ENCODE measurements around the gene HCFC2.
"Not testable (repeated sequence)": the region's sequence is repeated elsewhere in the genome, so short reads cannot be mapped to it uniquely, and the experiment has no call there.

Gene HCFC2

DNA sequence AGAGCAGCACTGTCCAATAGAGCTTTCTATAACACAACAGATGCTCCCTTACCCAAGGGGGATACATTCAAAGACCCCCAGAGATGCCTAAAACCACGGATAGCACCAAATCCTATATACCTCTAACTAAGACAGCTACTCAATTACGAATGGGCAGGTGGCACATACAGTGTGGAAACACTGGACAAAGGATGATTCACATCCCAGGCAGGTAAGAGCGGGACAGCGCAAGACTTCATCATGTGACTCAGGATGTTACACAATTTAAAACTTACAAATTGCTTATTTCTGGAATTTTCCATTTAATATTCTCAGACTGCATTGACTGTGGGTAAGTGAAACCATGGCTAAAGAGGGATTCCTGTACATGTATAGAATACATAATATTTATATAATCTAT is 5.5 kb upstream of the HCFC2 start:
- DNase-seq: no peak

DNA sequence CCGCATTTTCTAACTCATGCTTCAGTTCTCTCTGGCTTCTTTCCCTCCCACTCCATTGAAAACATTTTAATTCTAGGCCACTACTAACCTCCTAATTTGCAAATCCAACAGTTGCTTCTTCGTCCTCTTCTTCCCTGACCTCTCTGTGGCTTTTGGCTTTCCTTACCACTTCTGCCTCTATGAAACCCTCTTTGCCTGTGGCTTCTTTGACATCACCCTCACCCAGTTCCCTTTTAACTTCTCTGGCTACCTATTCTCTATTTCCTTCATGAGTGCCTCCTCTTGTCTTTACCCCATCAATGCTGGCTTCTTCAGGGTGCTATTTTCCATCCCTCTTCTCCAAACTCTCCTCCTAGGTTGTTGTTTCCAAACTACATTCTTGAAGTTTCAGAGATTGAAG is 4.4 kb upstream of the HCFC2 start:
- no peak for DNase-seq

DNA sequence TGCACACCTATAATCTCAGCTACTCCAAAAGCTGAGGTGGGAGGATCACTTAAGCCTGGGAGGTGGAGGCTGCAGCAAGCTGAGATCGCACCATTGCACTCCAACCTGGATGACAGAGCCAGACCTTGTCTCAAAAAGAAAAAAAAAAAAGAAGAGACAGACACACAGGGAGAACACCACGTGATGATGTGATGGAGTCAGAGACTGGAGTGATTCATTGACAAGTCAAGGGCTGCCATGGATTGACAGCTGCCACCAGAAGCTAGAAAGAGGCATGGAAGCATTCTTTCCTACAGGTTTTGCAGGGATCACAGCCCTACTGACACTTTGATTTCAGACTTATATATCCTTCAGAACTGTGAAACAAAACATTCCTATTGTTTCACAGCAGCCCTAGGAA is 3.5 kb upstream of the HCFC2 start:
- DNase-seq: no peak

DNA sequence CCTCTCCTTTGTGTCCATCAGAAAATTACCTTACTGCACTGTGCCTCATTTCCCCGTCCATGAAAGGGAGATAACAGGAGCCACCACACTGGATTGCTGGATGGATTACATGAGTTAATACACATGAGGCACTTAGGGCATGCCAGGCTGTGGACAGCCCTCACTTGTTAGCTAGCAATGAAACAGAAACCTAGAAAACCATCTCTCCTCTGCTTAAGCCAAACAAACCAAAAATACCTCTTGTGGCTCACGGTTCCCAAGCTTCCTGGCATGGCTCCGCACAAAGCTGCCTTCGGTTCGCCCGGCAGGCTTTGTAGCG is 660 bp upstream of the HCFC2 start:
- DNase-seq: no peak

DNA sequence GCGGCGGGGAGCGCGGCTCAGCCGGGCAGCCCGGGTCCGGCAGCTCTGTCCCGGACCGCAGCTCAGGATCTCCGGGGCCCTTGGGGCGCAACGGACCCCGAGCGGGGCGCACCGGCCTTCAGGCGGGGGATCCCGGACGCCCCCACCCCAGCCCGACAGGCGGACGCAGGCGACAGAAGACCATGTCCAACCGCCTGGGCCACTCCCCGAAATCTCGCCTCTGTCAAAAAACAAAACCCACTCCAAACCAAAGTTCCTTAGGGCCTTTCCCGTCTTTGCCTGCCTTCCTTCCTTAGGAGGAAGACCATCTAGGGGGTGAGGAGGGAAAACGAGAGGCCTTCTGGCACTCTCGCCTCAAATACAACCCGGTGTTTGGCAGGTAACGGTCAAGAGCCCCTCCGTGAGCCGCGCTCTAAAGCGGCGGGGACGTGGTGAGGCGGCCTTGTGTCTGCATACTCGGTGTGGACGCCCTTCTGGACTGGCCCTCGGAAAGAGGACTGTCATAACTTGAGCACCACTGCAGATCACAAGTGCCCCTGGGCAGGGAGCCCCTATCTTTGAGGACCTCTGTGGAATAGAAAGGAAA is 604 bp downstream of the HCFC2 start:
- DNase-seq: no peak

DNA sequence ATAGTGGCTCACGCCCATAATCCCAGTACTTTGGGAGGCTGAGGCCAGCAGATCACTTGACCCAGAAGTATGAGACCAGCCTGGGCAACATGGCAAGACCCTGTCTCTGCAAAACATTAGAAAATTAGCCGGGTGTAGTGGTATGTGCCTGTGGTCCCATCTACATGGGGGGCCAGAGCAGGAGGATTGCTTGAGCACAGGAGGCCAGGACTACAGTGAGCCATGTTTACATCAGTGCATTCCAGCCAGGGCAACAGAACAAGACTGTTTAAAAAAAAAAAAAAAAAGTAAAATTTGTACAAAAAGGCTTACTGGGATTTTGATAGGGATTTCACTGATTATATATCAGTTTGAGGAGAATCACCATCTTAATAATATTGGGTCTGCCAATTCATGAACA is 7.8 kb downstream of the HCFC2 start:
- no peak for DNase-seq

DNA sequence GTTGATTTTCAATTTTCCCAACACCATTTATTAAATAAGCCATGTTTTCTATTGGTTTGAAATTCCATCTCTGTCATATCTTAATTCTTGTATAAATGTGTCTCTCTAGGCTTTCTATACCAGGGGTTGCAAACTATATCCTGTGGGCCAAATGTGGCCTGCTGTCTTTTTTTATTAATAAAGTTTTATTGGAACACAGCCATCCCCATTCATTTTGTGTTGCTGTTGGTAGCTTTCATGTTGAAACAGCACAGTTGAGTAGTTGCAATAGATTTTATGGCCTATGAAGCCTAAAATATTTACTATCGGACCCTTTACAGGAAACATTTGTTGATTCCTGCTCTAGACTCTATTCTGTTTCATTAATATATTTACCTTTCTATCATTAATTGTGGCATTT is 9.4 kb downstream of the HCFC2 start:
- no peak for DNase-seq

DNA sequence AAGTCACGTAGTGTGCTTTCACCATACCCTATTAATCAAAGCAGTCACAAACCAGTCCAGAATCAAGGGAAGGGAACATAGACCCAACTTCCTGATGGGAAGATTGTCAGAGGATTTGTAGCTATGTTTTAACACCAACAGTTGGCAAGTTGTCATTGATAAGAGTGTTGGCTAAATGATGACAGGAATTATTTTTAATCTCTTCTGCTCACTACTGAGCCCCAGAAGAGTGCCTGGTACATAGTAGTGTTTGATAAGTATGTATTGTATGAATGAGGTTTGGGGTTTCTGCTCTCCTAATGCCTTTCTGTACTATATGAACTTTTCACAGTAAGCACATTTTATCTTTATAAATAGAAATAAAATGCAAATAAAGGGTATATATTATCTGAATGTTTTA is 14.7 kb downstream of the HCFC2 start:
- no peak for DNase-seq

DNA sequence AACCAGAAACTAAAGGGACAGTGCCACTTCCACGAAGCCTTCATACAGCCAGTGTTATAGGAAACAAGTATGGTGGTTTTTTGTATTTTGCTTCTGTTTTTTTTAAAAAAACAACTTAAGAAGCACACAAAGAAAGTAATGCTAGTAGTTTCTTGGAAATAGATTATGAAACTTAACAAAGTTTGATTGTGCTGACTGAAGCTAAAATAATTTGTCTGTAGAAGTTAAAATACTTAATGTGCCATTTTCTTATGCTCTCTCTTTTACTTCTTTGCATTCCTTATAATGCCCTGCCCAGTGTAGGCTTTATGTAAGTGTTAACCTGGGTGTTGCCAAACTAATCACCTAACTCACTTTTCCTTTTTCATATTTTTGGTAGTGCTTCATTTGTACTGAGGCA is 16.4 kb downstream of the HCFC2 start:
- no peak for DNase-seq

DNA sequence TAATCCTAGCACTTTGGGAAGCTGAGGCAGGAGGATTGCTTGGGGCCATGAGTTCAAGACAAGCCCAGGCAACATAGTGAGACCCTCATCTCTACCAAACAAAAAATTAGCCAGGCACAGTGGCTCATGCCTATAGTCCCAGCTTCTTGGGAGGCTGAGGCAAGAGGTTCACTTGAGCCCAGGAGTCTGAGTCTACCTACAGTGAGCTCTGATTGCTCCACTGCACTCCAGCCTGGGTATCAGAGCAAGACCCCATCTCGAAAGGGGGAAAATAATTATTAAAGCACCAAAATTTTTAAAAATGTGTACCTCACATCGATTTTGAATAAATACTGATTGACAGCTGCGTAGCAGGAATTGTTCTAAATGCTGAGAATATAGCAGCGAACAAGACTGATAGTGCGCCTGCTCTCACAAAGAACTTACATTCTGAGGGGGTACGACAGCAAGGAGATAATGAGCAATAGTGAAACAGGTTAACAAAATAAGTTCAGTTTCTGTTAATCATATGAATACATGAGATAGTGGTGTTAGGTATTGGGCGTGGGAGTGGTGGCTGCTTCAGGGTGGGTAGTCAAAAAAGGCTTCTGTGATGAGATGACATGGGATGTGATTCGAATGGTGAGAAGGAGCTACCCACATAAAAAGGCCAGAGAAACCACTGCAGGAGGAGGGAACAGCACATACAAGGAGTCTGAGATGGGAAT is 19.6 kb downstream of the HCFC2 start:
- DNase-seq: peak; percentile 81

DNA sequence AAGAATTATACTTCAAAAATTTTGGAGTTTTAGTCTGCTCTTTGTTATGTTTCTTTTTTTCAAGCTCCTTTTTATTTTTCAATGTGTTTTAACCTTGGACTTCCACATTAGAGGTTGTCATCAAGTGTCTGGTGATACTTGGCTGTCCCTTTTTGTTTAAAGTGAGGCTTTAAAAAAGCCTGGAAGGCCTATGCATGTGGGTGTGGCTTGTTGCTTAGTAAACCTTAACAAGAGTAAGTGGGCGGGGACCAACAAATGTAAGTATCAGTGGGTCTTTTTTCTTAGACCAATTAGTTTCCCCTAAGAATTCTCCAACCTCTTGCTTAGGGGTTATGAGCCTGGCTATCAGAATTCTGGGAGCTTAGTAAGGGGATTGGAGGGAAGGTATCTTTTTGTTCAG is 26.4 kb downstream of the HCFC2 start:
- DNase-seq: no peak

DNA sequence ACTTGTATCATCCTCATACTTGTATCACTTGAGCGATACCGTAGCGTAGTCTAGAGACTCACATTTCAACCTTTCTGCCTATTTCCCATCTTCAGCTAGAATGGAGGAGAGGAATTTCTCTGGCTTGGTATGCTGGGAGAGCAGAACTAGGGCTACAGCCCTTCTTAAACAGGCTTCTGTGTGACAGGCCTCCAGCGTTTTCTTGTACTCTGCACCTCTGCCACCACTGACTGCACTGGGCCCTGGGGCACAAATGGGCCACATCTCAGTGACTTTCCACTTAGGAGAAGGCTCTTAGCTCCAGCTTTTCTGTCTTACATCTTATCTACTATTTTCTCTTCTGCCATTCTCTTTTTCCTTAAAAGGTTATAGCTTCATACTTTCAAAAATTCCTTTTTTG is 26.8 kb downstream of the HCFC2 start:
- no peak for DNase-seq

DNA sequence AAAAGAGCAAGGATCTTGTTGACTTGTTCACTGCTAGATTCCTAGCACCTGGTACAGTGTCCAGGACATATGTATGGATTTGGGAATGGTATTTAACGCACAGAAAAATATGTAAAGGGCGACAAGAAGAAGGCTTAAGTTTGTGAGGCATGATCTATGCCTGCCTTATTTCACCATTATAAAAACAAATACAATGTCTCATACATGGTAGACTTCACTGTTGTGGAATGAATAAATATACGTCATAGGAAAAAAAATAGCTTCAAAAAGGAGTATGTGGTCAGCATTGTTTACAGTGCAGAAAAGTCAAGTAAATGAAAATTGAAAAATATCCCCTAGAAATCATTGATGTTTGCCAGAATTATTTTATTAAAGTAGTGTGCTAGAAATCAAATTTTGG is 30.0 kb downstream of the HCFC2 start:
- DNase-seq: no peak

DNA sequence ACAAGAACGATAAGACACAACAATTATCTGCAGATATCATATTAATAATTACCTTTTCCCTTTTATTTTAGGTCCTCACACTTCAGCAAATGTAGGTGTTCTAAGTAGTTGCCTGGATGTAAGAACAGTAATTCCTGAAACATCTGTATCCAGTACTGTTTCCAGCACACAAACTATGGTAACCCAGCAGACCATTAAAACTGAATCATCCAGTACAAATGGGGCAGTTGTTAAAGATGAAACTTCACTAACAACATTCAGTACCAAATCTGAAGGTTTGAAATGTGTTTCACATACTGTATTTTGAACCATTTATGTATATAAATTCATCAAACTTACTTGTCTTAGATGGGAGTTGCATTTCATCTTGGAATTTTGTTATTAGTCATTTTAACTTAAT is 31.0 kb downstream of the HCFC2 start:
- DNase-seq: peak; percentile 7

DNA sequence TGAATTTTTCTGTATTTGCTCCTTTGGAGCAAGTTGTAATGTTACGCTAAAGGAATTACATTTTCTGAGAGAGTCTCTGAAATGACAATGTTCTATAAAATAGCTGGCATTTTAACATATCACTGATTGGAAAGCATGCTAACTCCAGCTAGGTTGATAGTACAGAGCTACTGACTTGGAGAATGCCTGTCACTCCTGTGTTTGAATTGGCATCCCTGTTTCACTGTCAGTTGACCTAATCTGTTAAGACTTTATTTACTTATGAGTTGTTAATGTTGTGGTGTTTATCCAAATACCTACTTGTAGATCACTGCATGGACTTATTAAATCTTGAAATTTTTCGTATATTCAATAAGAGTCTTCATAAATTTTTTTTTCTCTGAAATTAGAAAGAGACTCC is 33.6 kb downstream of the HCFC2 start:
- DNase-seq: no peak

DNA sequence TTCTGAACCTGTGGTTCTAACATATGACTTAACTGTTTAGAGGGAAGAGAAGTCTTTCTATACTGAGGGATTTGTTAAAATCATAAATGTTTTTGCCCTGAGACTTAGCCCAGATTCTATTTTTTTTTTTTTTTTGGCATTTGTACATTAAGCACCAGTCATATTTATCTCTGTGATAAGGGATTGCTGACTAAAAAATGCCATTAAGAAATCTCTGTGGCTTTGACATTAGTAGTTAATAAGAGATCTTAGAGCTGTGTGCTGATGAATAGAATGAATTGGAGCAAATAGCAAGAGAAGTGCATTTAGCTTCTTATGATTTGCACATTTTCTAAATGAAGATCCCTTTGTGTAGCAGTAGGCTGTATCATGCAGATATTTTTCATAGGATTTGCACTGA is 41.1 kb downstream of the HCFC2 start:
- no peak for DNase-seq

DNA sequence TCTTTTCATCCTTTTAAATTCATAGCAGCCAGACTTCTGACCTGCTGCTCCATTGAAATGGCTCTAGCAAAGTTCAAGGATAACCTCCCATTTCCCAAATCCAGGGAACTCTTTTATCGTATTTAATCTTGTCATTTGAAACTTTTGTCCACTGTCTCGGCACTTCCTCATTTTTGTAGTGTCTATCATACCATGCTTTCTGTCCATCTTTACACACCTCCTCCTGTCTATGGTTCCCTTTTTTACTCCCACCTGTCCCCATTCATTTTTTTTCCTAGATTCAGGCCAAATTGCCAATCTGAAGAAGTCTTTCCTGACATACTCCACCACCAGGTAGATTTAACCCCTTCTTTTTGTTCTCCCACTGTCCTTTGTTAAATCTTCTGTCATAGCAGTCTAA is 42.6 kb downstream of the HCFC2 start:
- no peak for DNase-seq

DNA sequence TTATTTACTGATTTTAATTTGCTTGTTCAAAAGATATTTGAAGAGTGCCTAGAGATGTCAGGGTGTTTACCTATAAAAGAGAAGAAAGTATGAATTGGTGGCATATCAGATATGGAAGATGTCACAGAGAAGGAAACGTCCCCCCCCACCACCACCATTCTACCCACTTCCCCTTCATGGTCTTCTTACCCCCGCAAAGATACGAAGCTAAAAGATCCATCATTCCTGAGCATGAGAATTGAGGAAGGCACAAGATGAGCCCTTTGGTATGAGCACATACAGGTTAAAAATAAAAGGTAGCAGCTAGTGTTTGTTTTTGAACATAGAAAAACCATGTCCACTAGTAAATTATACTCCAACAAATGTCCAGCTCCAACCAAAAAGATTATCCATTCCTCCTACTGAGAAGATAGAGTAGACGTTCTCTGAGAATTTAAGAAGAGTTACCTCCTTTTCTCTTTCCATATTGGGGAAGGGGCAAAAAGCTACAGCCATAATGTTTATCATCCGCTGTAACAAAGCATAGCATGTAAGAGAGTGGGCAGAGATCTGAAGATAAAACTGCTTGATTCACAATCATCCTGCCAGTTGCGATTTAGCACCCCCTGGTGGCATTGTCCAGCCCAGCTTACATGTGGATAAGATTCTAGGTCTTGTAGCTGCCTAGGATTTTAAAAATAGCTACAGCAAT is 44.6 kb downstream of the HCFC2 start:
- peak; percentile 88 for DNase-seq

DNA sequence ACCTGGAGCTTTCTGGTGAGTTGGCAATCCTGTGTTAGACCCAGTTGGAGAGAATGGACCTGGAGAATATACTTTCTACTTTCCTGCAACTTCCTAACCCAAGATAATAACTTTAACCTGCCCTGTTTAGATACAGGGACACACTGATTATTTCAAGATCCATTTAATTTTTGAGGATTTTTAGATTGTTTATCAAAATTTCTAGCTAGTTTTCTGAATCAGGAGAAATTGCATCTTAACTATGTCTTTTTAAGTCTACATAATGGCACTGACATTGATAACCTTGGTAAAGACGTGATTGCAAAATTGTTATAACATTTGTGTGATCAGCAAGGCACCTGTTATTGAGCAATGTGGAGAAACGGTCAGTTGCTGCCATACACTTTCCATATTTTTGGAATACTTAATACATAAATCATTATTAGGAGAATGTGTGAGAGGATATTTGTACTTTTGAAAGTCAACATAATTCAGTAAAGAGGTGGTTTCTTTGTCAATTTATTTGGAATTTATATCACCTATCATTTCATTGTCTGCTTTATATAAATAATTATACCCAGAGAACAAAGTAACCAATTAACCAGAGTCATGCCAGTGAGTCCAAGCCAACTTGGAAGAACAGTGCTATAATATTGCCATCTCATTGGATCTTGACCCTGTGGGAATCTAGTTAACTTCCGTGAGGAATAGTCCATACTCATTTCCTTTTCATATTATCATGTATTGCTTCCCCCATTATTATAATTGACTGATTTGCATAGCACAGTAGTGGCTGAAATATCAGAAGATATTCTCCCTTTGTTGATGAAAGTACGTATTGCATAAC is 45.3 kb downstream of the HCFC2 start:
- DNase-seq: no peak

DNA sequence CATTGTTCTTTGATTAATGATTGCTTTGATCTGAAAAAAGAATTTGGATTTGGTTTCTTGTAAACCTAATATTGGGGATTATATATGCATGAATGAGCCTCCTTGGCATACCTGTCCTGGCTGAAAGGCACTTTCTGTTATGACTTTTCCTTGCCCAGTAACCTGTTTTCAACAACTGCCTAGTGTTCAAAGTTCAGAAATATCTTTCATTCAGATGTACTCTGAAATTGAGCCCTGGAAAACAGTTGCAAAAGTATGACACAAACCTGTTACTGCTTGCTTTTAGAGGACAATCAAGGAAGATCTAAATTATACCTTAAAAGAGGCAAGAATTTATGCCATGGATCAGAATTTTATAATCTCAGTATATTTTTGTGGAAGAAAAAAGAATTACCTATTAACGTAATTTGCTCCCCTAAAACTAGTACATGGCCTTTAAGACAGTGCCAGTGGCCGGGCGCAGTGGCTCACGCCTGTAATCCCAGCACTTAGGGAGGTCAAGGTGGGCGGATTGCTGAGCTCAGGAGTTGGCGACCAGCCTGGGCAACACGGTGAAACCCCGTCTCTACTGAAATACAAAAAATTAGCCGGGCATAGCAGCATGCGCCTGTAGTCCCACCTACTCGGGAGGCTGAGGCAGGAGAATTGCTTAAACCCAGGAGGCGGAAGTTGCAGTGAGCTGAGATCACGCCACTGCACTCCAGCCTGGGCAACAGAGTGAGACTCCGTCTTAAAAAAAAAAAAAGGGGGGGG is 50.7 kb downstream of the HCFC2 start:
- not testable (repeated sequence) for DNase-seq

DNA sequence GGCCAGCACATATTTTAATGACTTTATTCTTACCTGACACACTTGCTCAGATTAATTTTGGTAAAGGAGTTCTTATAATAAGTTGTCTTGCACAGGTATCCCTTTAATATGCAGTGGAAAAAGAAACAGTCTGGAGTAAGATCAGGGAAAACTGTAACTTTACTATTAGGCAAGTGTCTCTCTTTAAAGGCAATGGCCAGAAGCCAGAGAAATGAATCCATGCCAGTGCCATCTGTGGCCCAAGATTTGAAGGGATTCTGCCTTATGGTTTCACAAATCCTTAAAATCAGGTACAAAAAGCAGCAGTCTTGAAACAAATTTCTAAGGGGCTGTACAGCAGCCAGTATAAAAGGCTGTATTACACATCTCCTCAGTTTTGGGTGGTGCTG is 51.2 kb downstream of the HCFC2 start:
- no peak for DNase-seq

DNA sequence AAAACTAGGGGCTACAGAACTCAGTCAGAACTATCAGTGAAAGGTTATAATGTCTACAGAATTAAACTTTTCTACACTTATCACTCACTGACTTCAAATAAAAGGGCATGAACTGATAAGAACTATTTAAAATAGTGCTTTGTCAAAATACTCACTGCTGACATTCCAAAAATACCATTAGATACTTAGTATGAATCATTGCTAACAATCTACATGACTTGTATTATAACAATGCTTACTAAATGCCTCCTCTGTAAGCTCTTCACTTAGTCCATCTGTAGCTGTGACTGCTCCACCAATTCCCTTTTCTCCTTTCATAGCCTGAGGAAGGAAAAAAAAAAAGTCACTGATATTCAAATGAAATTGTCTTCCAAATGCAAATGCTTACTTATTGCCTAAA is 56.7 kb downstream of the HCFC2 start:
- DNase-seq: no peak

DNA sequence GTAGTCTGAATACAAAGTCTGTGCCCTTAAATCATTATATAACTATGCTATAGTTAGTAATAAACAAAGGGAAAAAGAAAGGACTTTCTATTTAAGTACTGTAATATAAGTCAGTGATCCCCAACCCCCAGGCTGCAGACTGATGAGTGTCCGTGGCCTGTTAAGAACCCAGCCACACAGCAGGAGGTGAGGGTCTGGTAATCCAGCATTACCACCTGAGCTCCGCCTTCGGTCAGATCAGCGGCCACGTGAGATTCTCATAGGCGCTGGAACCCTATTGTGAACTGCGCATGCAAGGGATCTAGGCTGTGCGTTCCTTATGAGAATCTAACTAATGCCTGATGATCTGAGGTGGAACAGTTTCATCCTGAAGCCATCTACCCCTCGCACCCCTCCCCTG is 58.0 kb downstream of the HCFC2 start:
- no peak for DNase-seq
